DLD1 (cell line): Measurements from ENCODE around the gene IL9.

Experiments
- in situ Hi-C: cut with HindIII; loops from 2 replicates; pipeline ENCODE4 v1.10.0; 2017; ENCODE audit warnings: low sequenced_read_pairs

IL9 gene

GRCh38 chr5:135843571-135844337, 51.9 kb downstream of the IL9 start:
- in situ Hi-C loops = loop anchor here (25.0 kb wide), 1 partner anchor 281 kb away; no protein-coding TSS in a partner anchor

- in situ Hi-C loops = loop anchor here (25.0 kb wide), 1 partner anchor 280 kb away; no protein-coding TSS in a partner anchor
Observed at GRCh38 chr5:135842737-135843136, 52.9 kb downstream of the IL9 start.
